ENCODE results near the gene USP13. TPM values are rescaled to one million over a fixed set of nuclear protein-coding genes. Genes with fewer than 3 reads are reported as not detected.

The USP13 gene
- total and polyA plus RNA-seq, 2 experiments from 2014 or later = 9.6 to 22.7 TPM

DNA sequence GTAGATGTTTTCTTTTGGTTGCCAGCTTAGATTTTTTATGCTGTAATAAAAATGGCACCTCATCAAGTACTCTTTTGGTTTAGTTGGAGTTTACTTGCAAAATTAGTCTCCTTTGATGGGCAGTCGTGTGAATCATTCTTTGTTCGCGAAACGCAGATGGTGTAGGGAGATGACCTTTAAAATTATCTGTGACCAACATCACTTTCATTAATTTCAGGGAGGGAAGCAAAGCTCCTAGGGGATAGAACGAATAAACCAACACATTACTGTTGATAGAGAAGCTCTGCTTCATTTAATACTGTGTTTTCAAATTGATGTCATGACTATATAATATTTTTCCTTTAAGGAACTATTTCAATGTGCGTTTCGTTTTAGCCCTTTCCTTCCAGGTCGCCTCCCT is 67.4 kb downstream of the USP13 start:
- Histone ChIP-seq H4K20me1 (replicated peaks; ENCODE audit: insufficient read depth) (no peaks in the 10 kb centered on the region), H3K27me3 (ENCODE audit: insufficient read depth) (no peaks in the 10 kb centered on the region), H3K27ac (ENCODE audit: low read depth) (no peak overlapping the region), H3F3A (replicated peaks; ENCODE audit: low read depth) (no peaks in the 10 kb centered on the region), H2AFZ (no peak overlapping the region), H3K79me2 (replicated peaks; ENCODE audit: insufficient read depth) (0 out of 2 replicates have a peak, but pooled peaks cover 3% of the 10 kb centered on the region), H3K4me2 (no peak overlapping the region), H3K36me3 (ENCODE audit: insufficient read depth) (no peaks in the 10 kb centered on the region; the same call in 1 of the 2 replicates), H3K4me3 (no peak overlapping the region), H3K4me1 (ENCODE audit: insufficient read depth) (peaks cover 9% of the 10 kb centered on the region; the same call in 1 of the 2 replicates), H3K9me2 (ENCODE audit: insufficient read depth) (no peaks in the 10 kb centered on the region; the same call in 1 of the 2 replicates)
- H3K4me3 Mint-ChIP-seq = no peak overlapping the region
- H3K27me3 Mint-ChIP-seq (ENCODE audit: insufficient read depth, low read depth, poor library complexity) = peaks cover 6% of the 10 kb centered on the region
- TF ChIP-seq CREB1 (CRISPR knock-in tag; IDR thresholded peaks at IDR 0.05; ENCODE audit: low read depth) (no peak), JUNB (IDR thresholded peaks at IDR 0.05; ENCODE audit: unreplicated experiment) (no peak), ZNF114 (CRISPR knock-in tag; IDR thresholded peaks at IDR 0.05) (no peak), POLR2AphosphoS5 (IDR thresholded peaks at IDR 0.05; ENCODE audit: low read depth) (no peak)
- TF ChIP-seq, protein P1, sequence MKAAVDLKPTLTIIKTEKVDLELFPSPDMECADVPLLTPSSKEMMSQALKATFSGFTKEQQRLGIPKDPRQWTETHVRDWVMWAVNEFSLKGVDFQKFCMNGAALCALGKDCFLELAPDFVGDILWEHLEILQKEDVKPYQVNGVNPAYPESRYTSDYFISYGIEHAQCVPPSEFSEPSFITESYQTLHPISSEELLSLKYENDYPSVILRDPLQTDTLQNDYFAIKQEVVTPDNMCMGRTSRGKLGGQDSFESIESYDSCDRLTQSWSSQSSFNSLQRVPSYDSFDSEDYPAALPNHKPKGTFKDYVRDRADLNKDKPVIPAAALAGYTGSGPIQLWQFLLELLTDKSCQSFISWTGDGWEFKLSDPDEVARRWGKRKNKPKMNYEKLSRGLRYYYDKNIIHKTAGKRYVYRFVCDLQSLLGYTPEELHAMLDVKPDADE (IDR thresholded peaks at IDR 0.05) = no peak
- DNase-seq (ENCODE audit: low spot score) (no peak), ATAC-seq (no peak)
- H3K4me1 Mint-ChIP-seq = peaks cover 21% of the 10 kb centered on the region
- H3K27ac Mint-ChIP-seq = peak overlapping the region; percentile 25; the same call in 1 of the 2 replicates
- H3K36me3 Mint-ChIP-seq (ENCODE audit: low read depth) = peaks cover 30% of the 10 kb centered on the region
- no peaks in the 10 kb centered on the region for H3K9me3 Mint-ChIP-seq

DNA sequence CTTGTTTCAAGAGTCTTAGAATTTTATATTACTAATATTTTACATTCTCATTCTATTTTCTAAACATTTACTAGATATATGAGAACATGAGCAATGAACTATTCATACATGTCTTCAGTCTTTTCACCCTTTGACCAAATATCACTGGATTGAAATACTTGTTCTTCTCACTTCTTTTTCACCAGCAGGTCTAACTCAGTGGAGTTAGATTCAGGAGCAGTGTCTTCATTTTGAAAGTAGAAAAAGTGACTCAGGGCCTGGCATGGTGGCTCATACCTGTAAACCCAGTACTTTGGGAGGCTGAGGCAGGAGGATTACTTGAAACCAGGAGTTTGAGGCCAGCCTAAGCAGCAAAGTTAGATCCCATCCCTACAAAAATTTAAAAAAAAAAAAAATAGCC is 70.8 kb downstream of the USP13 start:
- Mint-ChIP-seq H3K9me3 (0 out of 3 replicates have a peak, but pooled peaks cover 4% of the 10 kb centered on the region), H3K36me3 (ENCODE audit: low read depth) (peaks cover 40% of the 10 kb centered on the region), H3K27me3 (ENCODE audit: insufficient read depth, low read depth, poor library complexity) (peaks cover 4% of the 10 kb centered on the region), H3K4me1 (peaks cover 18% of the 10 kb centered on the region), H3K27ac (no peak overlapping the region), H3K4me3 (no peak overlapping the region)
- no peak overlapping the region for H3K27ac ChIP-seq (ENCODE audit: low read depth)
- no peaks in the 10 kb centered on the region for H3F3A ChIP-seq (replicated peaks; ENCODE audit: low read depth)
- H3K4me1 ChIP-seq (ENCODE audit: insufficient read depth) = peaks cover 9% of the 10 kb centered on the region; the same call in 1 of the 2 replicates
- no peaks in the 10 kb centered on the region; the same call in 1 of the 2 replicates for H3K36me3 ChIP-seq (ENCODE audit: insufficient read depth)
- no peak overlapping the region for H3K4me3 ChIP-seq
- ATAC-seq = no peak
- H3K9me2 ChIP-seq (ENCODE audit: insufficient read depth) = no peaks in the 10 kb centered on the region; the same call in 1 of the 2 replicates
- H4K20me1 ChIP-seq (replicated peaks; ENCODE audit: insufficient read depth) = no peaks in the 10 kb centered on the region
- H2AFZ ChIP-seq = no peak overlapping the region
- H3K79me2 ChIP-seq (replicated peaks; ENCODE audit: insufficient read depth) = no peaks in the 10 kb centered on the region
- H3K27me3 ChIP-seq (ENCODE audit: insufficient read depth) = no peaks in the 10 kb centered on the region
- no peak overlapping the region for H3K4me2 ChIP-seq
- no peak for DNase-seq (ENCODE audit: low spot score)
- TF ChIP-seq POLR2AphosphoS5 (IDR thresholded peaks at IDR 0.05; ENCODE audit: low read depth) = no peak
- TF ChIP-seq, protein P2, sequence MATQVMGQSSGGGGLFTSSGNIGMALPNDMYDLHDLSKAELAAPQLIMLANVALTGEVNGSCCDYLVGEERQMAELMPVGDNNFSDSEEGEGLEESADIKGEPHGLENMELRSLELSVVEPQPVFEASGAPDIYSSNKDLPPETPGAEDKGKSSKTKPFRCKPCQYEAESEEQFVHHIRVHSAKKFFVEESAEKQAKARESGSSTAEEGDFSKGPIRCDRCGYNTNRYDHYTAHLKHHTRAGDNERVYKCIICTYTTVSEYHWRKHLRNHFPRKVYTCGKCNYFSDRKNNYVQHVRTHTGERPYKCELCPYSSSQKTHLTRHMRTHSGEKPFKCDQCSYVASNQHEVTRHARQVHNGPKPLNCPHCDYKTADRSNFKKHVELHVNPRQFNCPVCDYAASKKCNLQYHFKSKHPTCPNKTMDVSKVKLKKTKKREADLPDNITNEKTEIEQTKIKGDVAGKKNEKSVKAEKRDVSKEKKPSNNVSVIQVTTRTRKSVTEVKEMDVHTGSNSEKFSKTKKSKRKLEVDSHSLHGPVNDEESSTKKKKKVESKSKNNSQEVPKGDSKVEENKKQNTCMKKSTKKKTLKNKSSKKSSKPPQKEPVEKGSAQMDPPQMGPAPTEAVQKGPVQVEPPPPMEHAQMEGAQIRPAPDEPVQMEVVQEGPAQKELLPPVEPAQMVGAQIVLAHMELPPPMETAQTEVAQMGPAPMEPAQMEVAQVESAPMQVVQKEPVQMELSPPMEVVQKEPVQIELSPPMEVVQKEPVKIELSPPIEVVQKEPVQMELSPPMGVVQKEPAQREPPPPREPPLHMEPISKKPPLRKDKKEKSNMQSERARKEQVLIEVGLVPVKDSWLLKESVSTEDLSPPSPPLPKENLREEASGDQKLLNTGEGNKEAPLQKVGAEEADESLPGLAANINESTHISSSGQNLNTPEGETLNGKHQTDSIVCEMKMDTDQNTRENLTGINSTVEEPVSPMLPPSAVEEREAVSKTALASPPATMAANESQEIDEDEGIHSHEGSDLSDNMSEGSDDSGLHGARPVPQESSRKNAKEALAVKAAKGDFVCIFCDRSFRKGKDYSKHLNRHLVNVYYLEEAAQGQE (IDR thresholded peaks at IDR 0.05; ENCODE audit: unreplicated experiment) = no peak
- no peak for TF ChIP-seq EZH2 (IDR thresholded peaks at IDR 0.05; ENCODE audit: low read depth, unreplicated experiment)
- no peak for TF ChIP-seq ZNF331 (CRISPR knock-in tag; IDR thresholded peaks at IDR 0.05; ENCODE audit: low read depth)
- TF ChIP-seq CTCF (conservative IDR thresholded peaks at IDR 0.05; ENCODE audit: low read depth in 2 of 2) = no peak
- TF ChIP-seq STAT1 (IDR thresholded peaks at IDR 0.05; ENCODE audit: unreplicated experiment) = no peak
